Endothelial cell of umbilical vein (primary cell): ENCODE results near the gene GBP7. TPM values are rescaled to one million over a fixed set of nuclear protein-coding genes. Genes with fewer than 3 reads are reported as not detected.

Experiments used
- BruUV-seq: library from RNA; stranded (reverse); fragments of 400-500 nt; replicated peaks from 2 replicates; lab custom pipeline; 2021; lab: Mats Ljungman, UMichigan
- CTCF ChIA-PET: fragments of 300-600, 350-600 bp; sonication (Branson Sonifier 250); formaldehyde crosslinking; loops from one replicate; lab custom pipeline; 2021; ENCODE audit warnings: antibody characterized with exemption, inconsistent platforms; lab: Charles Lee
- POLR2A ChIA-PET: fragments of 300-600, 350-600 bp; sonication (Branson Sonifier 250); formaldehyde crosslinking; loops from one replicate; lab custom pipeline; 2021; ENCODE audit warnings: antibody characterized with exemption, inconsistent platforms; lab: Charles Lee
- DNase-seq: peaks from one replicate; pipeline ENCODE4 v3.0.0-alpha.2; 2011; ENCODE audit warnings: low read depth, low spot score
- FAIRE-seq: peaks from 2 replicates; lab custom pipeline; 2011; peaks lifted over from hg19 to GRCh38; lab: Jason Lieb, UNC
- H2AFZ ChIP-seq: 2 replicates; pipeline ENCODE4 v1.6.0; 2012; ENCODE audit warnings: low read depth, low read length, control low read depth, inconsistent platforms
- H3K27ac ChIP-seq: 2 replicates; pipeline ENCODE4 v1.5.1; 2011; ENCODE audit warnings: low read depth, mild to moderate bottlenecking, control low read depth, low read length, moderate library complexity; ENCODE audit not compliant: insufficient read depth
- H3K27me3 ChIP-seq, 2 experiments: 2 replicates each; pipeline versions ENCODE4 v1.6.0 to v1.6.1; 2011; ENCODE audit warnings: low read length in 2 of 2, mixed read lengths in 1 of 2; ENCODE audit not compliant: control insufficient read depth in 2 of 2, insufficient read depth in 2 of 2
- H3K36me3 ChIP-seq, 2 experiments: 2 replicates in 1 of 2; 3 replicates in 1 of 2; pipeline ENCODE4 v1.5.1; 2011; ENCODE audit warnings: low read length in 2 of 2, mild to moderate bottlenecking in 1 of 2, moderate library complexity in 1 of 2; ENCODE audit not compliant: control insufficient read depth in 2 of 2, insufficient read depth in 2 of 2; ENCODE audit errors: extremely low read depth in 1 of 2
- H3K4me1 ChIP-seq: 3 replicates; pipeline ENCODE4 v1.5.1; 2011; ENCODE audit warnings: mild to moderate bottlenecking, low read length; ENCODE audit not compliant: control insufficient read depth, insufficient read depth; ENCODE audit errors: extremely low read depth
- H3K4me2 ChIP-seq: 2 replicates; pipeline ENCODE4 v1.6.1; 2011; ENCODE audit warnings: low read length, control low read depth, mixed read lengths; ENCODE audit not compliant: insufficient read depth
- H3K4me3 ChIP-seq, 3 experiments: fragments of 200-600 bp in 1 of 3; sonication (generic), shearing (Covaris generic) in 1 of 3; replicated peaks in 1 of 3; 2 replicates each; pipeline ENCODE4 v1.5.1; 2011 to 2016; ENCODE audit warnings: control low read depth in 3 of 3, low read length in 3 of 3, mild to moderate bottlenecking in 2 of 3, inconsistent platforms in 1 of 3, low read depth in 1 of 3, moderate library complexity in 1 of 3; ENCODE audit not compliant: insufficient read depth in 1 of 3
- H3K79me2 ChIP-seq: 2 replicates; pipeline ENCODE4 v1.6.0; 2012; ENCODE audit warnings: low read length, inconsistent platforms; ENCODE audit not compliant: control insufficient read depth, insufficient read depth
- H3K9ac ChIP-seq: replicated peaks from 2 replicates; pipeline ENCODE3; 2011; ENCODE audit warnings: low read length, control low read depth; ENCODE audit not compliant: insufficient read depth; ENCODE audit errors: extremely low read depth
- H3K9me1 ChIP-seq: replicated peaks from 3 replicates; pipeline ENCODE4 v1.6.0; 2011; ENCODE audit warnings: mild to moderate bottlenecking, low read length; ENCODE audit not compliant: control insufficient read depth, insufficient read depth; ENCODE audit errors: extremely low read depth
- H3K9me3 ChIP-seq: replicated peaks from 2 replicates; pipeline ENCODE4 v1.5.1; 2012; ENCODE audit warnings: low read length, inconsistent platforms; ENCODE audit not compliant: control insufficient read depth, insufficient read depth
- H4K20me1 ChIP-seq: replicated peaks from 2 replicates; pipeline ENCODE3; 2011; ENCODE audit warnings: mild to moderate bottlenecking, low read length; ENCODE audit not compliant: control insufficient read depth, insufficient read depth; ENCODE audit errors: extremely low read depth
- CTCF ChIP-seq, 2 donors: IDR thresholded peaks; 1 replicate in 1 of 2; 2 replicates in 1 of 2; pipeline ENCODE4 v1.5.1; 2011; ENCODE audit warnings: low read length in 2 of 2, mild to moderate bottlenecking in 2 of 2, moderate library complexity in 2 of 2, control low read depth in 1 of 2, inconsistent platforms in 1 of 2, low read depth in 1 of 2; ENCODE audit not compliant: insufficient read depth in 1 of 2; ENCODE audit errors: extremely low read depth in 1 of 2
- EZH2 ChIP-seq: IDR thresholded peaks from 2 replicates; pipeline ENCODE4 v1.6.1; 2012; ENCODE audit warnings: borderline replicate concordance, low read depth, mild to moderate bottlenecking, moderate library complexity, low read length, inconsistent platforms; ENCODE audit not compliant: severe bottlenecking
- FOS ChIP-seq: IDR thresholded peaks from 2 replicates; pipeline ENCODE4 v1.6.1; 2011; ENCODE audit warnings: mild to moderate bottlenecking, low read length, moderate library complexity, borderline replicate concordance; ENCODE audit not compliant: insufficient read depth
- GATA2 ChIP-seq: IDR thresholded peaks from 2 replicates; pipeline ENCODE4 v1.7.0; 2011; ENCODE audit warnings: low read depth, mild to moderate bottlenecking, moderate library complexity, mixed read lengths, low read length; ENCODE audit not compliant: insufficient read length, insufficient read depth
- JUN ChIP-seq: IDR thresholded peaks from 2 replicates; pipeline ENCODE4 v1.6.1; 2011; ENCODE audit warnings: borderline replicate concordance, low read depth; ENCODE audit not compliant: insufficient read length, insufficient read depth
- MAX ChIP-seq: IDR thresholded peaks from 2 replicates; pipeline ENCODE4 v1.6.1; 2011; ENCODE audit not compliant: insufficient read depth, insufficient read length
- MYC ChIP-seq: IDR thresholded peaks from one replicate; pipeline ENCODE4 v1.6.1; 2011; ENCODE audit warnings: mild to moderate bottlenecking, low read depth, low read length
- POLR2A ChIP-seq: IDR thresholded peaks from 2 replicates; pipeline ENCODE4 v1.6.1; 2012; ENCODE audit warnings: low read depth, mild to moderate bottlenecking, control low read depth, low read length
- POLR2AphosphoS5 ChIP-seq: IDR thresholded peaks from 2 replicates; pipeline ENCODE4 v1.6.1; 2012; ENCODE audit warnings: low read depth, mild to moderate bottlenecking, control low read depth, low read length, moderate library complexity; ENCODE audit not compliant: insufficient read depth
- dilution Hi-C: fragments of 300-500 bp; cut with MboI; formaldehyde crosslinking; loops from one replicate; pipeline ENCODE4 v1.15.0; 2019; ENCODE audit warnings: low sequenced_read_pairs; ENCODE audit not compliant: extremely low pct_ligation_motif_present
- intact Hi-C: fragments of 100-400 bp; cut with micrococcal nuclease; formaldehyde crosslinking; loops from one replicate; pipeline ENCODE4 v1.10.0; 2022
- polyA plus RNA-seq, 4 experiments: library from polyadenylated mRNA; depleted of rRNA in 3 of 4; stranded (reverse) in 3 of 4; unstranded in 1 of 4; fragments of >200 nt; gene quantifications; 2 replicates each; pipeline versions ENCODE4 v1.2.1 to v1.2.3, GENCODE V29; 2011 to 2012; ENCODE audit warnings: missing spikeins in 1 of 4
- total RNA-seq: library from RNA; stranded (reverse); gene quantifications from 2 replicates; pipeline ENCODE4 v1.2.3, GENCODE V29; 2021

GBP7 gene
- total and polyA plus RNA-seq, 2 donors (not counting 3 experiments of a cell fraction or from before 2014, with no cell fraction given), result not detected

- H3K4me1 ChIP-seq, result no peaks in the 10 kb centered on the region
- no peak for TF ChIP-seq JUN
- no peak for TF ChIP-seq CTCF (IDR thresholded peaks at IDR 0.05; ENCODE audit: extremely low read depth in 1 of 2, insufficient read depth in 1 of 2, low read depth in 1 of 2, low read length in 2 of 2)
- TF ChIP-seq FOS, result no peak
- no peak for TF ChIP-seq MYC
- no peak for TF ChIP-seq GATA2
- TF ChIP-seq POLR2A, result no peak
- no peak for TF ChIP-seq POLR2AphosphoS5
- TF ChIP-seq EZH2, result no peak
- TF ChIP-seq MAX, result no peak
- no peak overlapping the region for H3K9ac ChIP-seq
- no peak overlapping the region for H2AFZ ChIP-seq
- intact Hi-C loops (no loop called here), dilution Hi-C loops (no loop called here)
- no peaks in the 10 kb centered on the region for H4K20me1 ChIP-seq
- ChIA-PET POLR2A (no interaction called here), CTCF (no interaction called here)
- no peaks in the 10 kb centered on the region for H3K36me3 ChIP-seq
- BruUV-seq, result no TSS peak
- no peaks in the 10 kb centered on the region for H3K9me1 ChIP-seq
- DNase-seq, result no peak
- H3K79me2 ChIP-seq, result no peaks in the 10 kb centered on the region
- H3K9me3 ChIP-seq, result no peaks in the 10 kb centered on the region
- no peak overlapping the region for H3K27ac ChIP-seq
- no peak overlapping the region for H3K4me2 ChIP-seq
- no peak overlapping the region for H3K4me3 ChIP-seq
- no peak for FAIRE-seq
- H3K27me3 ChIP-seq, result no peaks in the 10 kb centered on the region
These were observed 35.3 kb upstream of the GBP7 start for GRCh38 chr1:89211035-89211634.
